ENCODE data around the gene CSMD2. TPM values are rescaled to one million over a fixed set of nuclear protein-coding genes. Genes with fewer than 3 reads are reported as not detected.

Gene CSMD2
- total RNA-seq, 1 experiment from 2014 or later: 0.22 TPM

DNA sequence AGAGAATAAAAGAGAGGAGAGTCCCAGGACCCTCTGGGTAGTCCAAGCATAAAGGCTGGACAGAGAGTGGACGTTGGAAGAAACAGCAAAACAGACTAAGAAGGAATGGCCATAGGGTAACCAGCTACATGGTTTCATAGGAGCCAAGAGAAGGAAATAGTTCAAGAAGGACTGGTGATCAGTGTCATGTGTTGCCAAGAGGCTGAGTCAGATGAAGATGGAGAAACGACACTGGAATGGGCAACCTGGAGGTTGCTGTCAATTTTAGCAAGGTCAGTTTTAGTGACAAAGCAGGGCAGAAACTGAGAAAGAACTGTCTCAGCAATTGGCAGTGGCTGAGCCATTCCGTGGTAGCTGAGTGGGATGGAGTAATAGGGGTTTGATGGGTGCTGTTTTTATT is 259.8 kb downstream of the CSMD2 start:
- H3K27ac ChIP-seq (ENCODE audit: low read depth, low read length): no peak overlapping the region
- DNase-seq (ENCODE audit: low read depth, low spot score): no peak
- ChIA-PET POLR2A (no interaction called here), CTCF (no interaction called here), RAD21 (ENCODE audit: low non-redundant PET in 1 of 2, low total read pairs in 2 of 2, uncharacterized antibody in 2 of 2, unreplicated experiment in 2 of 2) (no interaction called here)
- no peaks in the 10 kb centered on the region for H3K9me3 ChIP-seq (ENCODE audit: control insufficient read depth in 1 of 2, insufficient read depth in 1 of 2, low read depth in 1 of 2, low read length in 2 of 2)
- H3K4me1 ChIP-seq (ENCODE audit: control insufficient read depth in 1 of 2, insufficient read depth in 2 of 2, low read length in 2 of 2): no peaks in the 10 kb centered on the region
- TF ChIP-seq EGR1 (IDR thresholded peaks at IDR 0.05; ENCODE audit: low read depth): no peak
- TF ChIP-seq JUND (IDR thresholded peaks at IDR 0.05): no peak
- TF ChIP-seq CTCF (IDR thresholded peaks at IDR 0.05 in 2 of 3, conservative IDR thresholded peaks at IDR 0.05 in 1 of 3; ENCODE audit: borderline replicate concordance in 1 of 3, insufficient read depth in 1 of 3, low read depth in 2 of 3, low read length in 2 of 3): no peak
- no peak for TF ChIP-seq MAX (IDR thresholded peaks at IDR 0.05)
- no peak for TF ChIP-seq ZNF274 (IDR thresholded peaks at IDR 0.05; ENCODE audit: low read depth, low read length)
- TF ChIP-seq EZH2phosphoT487 (IDR thresholded peaks at IDR 0.05; ENCODE audit: borderline replicate concordance): no peak
- TF ChIP-seq EZH2 (IDR thresholded peaks at IDR 0.05): no peak
- TF ChIP-seq POLR2AphosphoS5 (IDR thresholded peaks at IDR 0.05; ENCODE audit: low read depth, low read length): no peak
- H2AFZ ChIP-seq (ENCODE audit: low read depth, low read length, poor library complexity, severe bottlenecking): no peak overlapping the region
- no peaks in the 10 kb centered on the region for H3K9me2 ChIP-seq (ENCODE audit: insufficient read depth)
- no peak overlapping the region for H3K9ac ChIP-seq (ENCODE audit: low read length)
- no peaks in the 10 kb centered on the region for H4K20me1 ChIP-seq (ENCODE audit: insufficient read depth)
- no peak overlapping the region for H3K4me2 ChIP-seq (ENCODE audit: low read length)
- no TSS peak for BruUV-seq (replicated peaks)
- intact Hi-C loops (cut with micrococcal nuclease): no loop called here
- ATAC-seq: no peak
- no peaks in the 10 kb centered on the region for H3K36me3 ChIP-seq (ENCODE audit: control insufficient read depth in 1 of 2, insufficient read depth in 2 of 2, low read length in 2 of 2)
- no peaks in the 10 kb centered on the region for H3K79me2 ChIP-seq (ENCODE audit: insufficient read depth, low read length)
- H3K27me3 ChIP-seq (ENCODE audit: insufficient read depth, low read length): peaks cover 22% of the 10 kb centered on the region
- H3K4me3 ChIP-seq (replicated peaks in 1 of 2; ENCODE audit: low read depth in 1 of 2, low read length in 2 of 2): no peak overlapping the region

DNA sequence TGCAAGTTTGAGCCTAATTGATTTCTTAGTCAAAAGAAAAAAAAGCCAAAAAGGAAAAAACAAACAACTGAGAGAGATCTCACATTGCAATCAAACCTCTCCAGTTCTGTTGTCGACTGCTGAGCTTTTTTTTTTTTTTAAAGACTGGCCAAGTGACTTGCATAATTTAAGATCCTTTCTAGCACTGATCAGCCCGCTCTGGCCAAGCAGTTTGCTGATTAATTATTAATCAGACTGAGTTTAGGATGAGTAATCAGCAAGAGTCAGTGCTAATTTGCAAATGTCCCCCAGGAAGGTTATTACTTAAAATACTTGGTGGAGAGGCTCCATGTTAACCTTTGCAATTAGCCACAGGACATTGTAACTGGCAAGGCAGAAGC is 261.8 kb downstream of the CSMD2 start:
- no peak for ATAC-seq
- ChIA-PET POLR2A (no interaction called here), RAD21 (ENCODE audit: low non-redundant PET in 1 of 2, low total read pairs in 2 of 2, uncharacterized antibody in 2 of 2, unreplicated experiment in 2 of 2) (no interaction called here), CTCF (no interaction called here)
- Histone ChIP-seq H3K36me3 (ENCODE audit: control insufficient read depth in 1 of 2, insufficient read depth in 2 of 2, low read length in 2 of 2) (no peaks in the 10 kb centered on the region), H3K4me3 (replicated peaks in 1 of 2; ENCODE audit: low read depth in 1 of 2, low read length in 2 of 2) (no peak overlapping the region), H2AFZ (ENCODE audit: low read depth, low read length, poor library complexity, severe bottlenecking) (no peak overlapping the region), H3K9ac (ENCODE audit: low read length) (no peak overlapping the region), H4K20me1 (ENCODE audit: insufficient read depth) (no peaks in the 10 kb centered on the region), H3K79me2 (ENCODE audit: insufficient read depth, low read length) (no peaks in the 10 kb centered on the region), H3K4me2 (ENCODE audit: low read length) (no peak overlapping the region), H3K9me2 (ENCODE audit: insufficient read depth) (no peaks in the 10 kb centered on the region), H3K27me3 (ENCODE audit: insufficient read depth, low read length) (peaks cover 30% of the 10 kb centered on the region), H3K4me1 (ENCODE audit: control insufficient read depth in 1 of 2, insufficient read depth in 2 of 2, low read length in 2 of 2) (no peaks in the 10 kb centered on the region), H3K27ac (ENCODE audit: low read depth, low read length) (no peak overlapping the region), H3K9me3 (ENCODE audit: control insufficient read depth in 1 of 2, insufficient read depth in 1 of 2, low read depth in 1 of 2, low read length in 2 of 2) (no peaks in the 10 kb centered on the region)
- DNase-seq (ENCODE audit: low read depth, low spot score): no peak
- no TSS peak for BruUV-seq (replicated peaks)
- intact Hi-C loops (cut with micrococcal nuclease): no loop called here
- TF ChIP-seq EGR1 (IDR thresholded peaks at IDR 0.05; ENCODE audit: low read depth) (no peak), RAD21 (IDR thresholded peaks at IDR 0.05; ENCODE audit: low read depth) (no peak), CBX3 (IDR thresholded peaks at IDR 0.05; ENCODE audit: low read depth) (no peak), SRF (IDR thresholded peaks at IDR 0.05; ENCODE audit: low read depth) (no peak), ZBTB33 (IDR thresholded peaks at IDR 0.05; ENCODE audit: extremely low read depth, insufficient replicate concordance, low read length) (no peak), TCF7L2 (IDR thresholded peaks at IDR 0.05; ENCODE audit: borderline replicate concordance, extremely low read depth, insufficient read depth, insufficient read length) (no peak), YY1 (IDR thresholded peaks at IDR 0.05; ENCODE audit: extremely low read depth, insufficient replicate concordance, low read depth, low read length) (no peak), POLR2A (IDR thresholded peaks at IDR 0.05; ENCODE audit: borderline replicate concordance, extremely low read depth, insufficient read depth, insufficient read length) (no peak), MAX (IDR thresholded peaks at IDR 0.05) (no peak), FOSL1 (IDR thresholded peaks at IDR 0.05; ENCODE audit: low read depth) (no peak), ZFX (IDR thresholded peaks at IDR 0.05) (no peak), CEBPB (IDR thresholded peaks at IDR 0.05; ENCODE audit: low read depth) (no peak), SIN3A (IDR thresholded peaks at IDR 0.05; ENCODE audit: low read depth) (no peak), POLR2AphosphoS5 (IDR thresholded peaks at IDR 0.05; ENCODE audit: low read depth, low read length) (no peak), ZNF274 (IDR thresholded peaks at IDR 0.05; ENCODE audit: low read depth, low read length) (no peak)
